GM18505 (cell line): Measurements from ENCODE around the gene GABRR1.

Experiments
- ATAC-seq: cut with Tn5 transposase; IDR thresholded peaks from one replicate; pipeline ENCODE4 v1.9.1; 2021; ENCODE audit not compliant: unreplicated experiment
- POLR2A ChIP-seq: IDR thresholded peaks from 4 replicates; pipeline ENCODE4 v1.6.1; 2011; ENCODE audit warnings: borderline replicate concordance; ENCODE audit not compliant: insufficient read depth, insufficient read length; ENCODE audit errors: extremely low read depth

GABRR1 gene

GRCh38 chr6:89217299-89217910, at the start of gene GABRR1:
TSS of gene GABRR1 (minus strand) at chr6:89217358. CDS start at chr6:89217322, 36 bp downstream.
- no peak for TF ChIP-seq POLR2A
- ATAC-seq = no peak

DNA sequence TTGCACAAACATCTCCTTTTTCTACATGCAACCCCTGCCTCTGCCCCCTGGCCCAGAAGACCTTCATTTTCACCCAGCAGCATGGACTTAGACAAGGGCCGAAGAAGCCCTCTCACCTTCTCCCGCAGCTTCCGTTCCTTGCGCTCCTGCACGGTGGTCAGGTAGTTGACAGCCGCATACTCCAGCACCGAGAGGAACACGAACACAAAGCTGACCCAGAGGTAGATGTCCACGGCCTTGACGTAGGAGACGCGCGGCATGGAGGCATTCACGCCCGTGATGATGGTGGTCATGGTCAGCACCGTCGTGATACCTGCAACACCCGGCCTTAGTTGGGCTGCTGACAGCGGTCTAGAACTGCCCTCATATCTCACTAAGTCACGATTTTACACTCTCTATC, 47.1 kb upstream of the GABRR1 start:
- no peak for TF ChIP-seq POLR2A
- no peak for ATAC-seq

GRCh38 chr6:89260832-89261231, 43.7 kb upstream of the GABRR1 start:
- ATAC-seq = no peak
- no peak for TF ChIP-seq POLR2A

DNA sequence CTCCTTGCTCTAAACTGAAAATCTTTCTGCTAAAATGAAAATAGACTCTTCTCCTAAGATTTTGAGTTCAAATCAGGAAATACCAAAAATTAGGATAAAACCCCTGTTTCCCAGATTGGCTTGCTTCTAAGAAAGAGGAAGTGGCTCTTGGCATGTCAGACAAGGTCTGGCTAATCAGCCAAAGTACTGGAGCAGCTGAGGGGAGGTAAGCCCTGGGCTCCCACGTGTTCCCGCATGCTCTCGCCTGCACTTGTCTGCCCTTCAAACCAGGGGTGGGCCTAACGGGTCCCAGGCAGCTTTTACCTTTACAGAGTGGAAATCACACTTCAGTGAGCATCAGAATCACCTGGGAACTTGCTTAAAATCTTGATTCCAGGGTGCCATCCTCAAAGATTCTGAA, 43.2 kb upstream of the GABRR1 start:
- ATAC-seq = no peak
- TF ChIP-seq POLR2A = no peak

GRCh38 chr6:89258912-89259311, 41.8 kb upstream of the GABRR1 start:
- no peak for TF ChIP-seq POLR2A
- no peak for ATAC-seq

DNA sequence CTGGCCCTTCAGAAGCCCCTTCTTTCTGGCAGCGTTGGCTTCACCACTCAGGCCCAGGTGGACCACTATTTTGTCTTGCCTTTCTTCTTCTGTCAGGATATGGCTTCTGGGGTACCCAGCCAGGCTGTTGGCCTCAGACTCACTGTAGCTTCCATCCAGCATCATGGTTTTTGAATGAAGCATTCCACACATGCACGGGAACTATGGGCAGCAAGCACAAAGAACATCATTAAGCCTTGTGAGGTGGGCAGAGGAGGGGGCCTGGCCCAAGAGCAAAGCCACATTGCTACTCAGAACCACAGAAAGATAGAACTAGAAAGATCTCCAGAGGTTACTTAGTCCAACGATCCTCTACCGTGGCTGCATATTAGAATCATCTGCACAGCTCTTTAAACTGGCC, 40.6 kb upstream of the GABRR1 start:
- TF ChIP-seq POLR2A = no peak
- no peak for ATAC-seq

DNA sequence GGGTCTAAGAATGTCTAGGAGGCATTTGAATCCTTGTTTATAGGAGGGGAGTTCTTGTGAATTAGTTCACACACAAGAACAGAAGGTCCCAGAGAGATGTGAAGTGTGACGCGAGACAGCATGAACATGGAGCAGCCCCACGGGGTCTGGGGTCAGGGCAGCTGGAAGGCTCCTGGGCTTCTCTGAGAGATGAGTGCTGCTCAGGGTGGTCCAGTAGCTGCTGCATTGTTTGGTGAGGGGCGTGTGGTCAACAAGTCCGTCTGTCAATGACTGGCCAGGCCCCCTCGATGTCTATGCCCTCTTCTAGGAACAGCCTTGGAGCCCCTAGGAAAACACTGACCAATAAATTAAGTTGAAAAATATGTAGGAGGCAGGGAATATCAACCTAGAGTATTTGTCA, 40.2 kb upstream of the GABRR1 start:
- TF ChIP-seq POLR2A = no peak
- ATAC-seq = no peak

- TF ChIP-seq POLR2A = no peak
- no peak for ATAC-seq
Measured at GRCh38 chr6:89255417-89255816, 38.3 kb upstream of the GABRR1 start.

- no peak for TF ChIP-seq POLR2A
- no peak for ATAC-seq
Measured at GRCh38 chr6:89254569-89254968, 37.4 kb upstream of the GABRR1 start.

DNA sequence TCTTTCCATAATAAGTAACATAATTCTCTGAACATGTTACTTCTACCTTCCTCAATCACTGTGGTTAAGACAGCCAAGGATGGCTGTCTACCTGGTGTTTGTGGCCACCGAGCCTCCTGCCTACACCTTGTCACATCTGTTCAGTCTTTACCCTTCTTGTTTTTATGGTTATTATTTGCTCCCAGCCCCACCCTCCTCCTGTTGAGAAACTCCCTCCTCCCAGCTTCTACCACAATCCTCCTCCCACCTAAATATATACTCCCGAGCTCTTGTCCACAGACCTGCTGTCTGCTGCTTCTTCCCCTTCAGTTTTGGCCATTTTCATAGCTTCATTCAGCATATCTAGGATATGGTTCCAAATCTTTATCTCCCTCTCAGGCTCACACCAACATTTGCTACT, 35.7 kb upstream of the GABRR1 start:
- no peak for TF ChIP-seq POLR2A
- ATAC-seq = no peak

- ATAC-seq = no peak
- TF ChIP-seq POLR2A = no peak
Measured at GRCh38 chr6:89251976-89252375, 34.8 kb upstream of the GABRR1 start.

DNA sequence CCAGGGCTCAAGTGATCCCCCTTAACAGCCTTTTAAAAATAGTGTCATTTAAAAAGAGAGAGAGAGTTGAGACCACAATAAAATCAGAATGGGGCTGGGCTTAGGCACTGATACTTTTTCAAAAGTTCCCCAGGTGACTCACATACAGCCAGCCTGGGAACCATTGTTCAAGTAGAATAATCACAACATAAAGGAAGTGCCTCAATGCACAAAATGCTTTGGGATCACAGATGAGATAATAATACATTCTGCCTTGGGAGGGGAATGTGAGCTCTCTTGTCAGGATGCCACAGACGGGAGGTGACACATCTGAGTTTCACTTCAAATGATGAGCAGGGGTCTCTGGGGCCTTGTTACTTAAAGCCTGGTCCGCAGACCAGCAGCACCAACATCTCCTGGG, 34.0 kb upstream of the GABRR1 start:
- no peak for ATAC-seq
- TF ChIP-seq POLR2A = no peak

DNA sequence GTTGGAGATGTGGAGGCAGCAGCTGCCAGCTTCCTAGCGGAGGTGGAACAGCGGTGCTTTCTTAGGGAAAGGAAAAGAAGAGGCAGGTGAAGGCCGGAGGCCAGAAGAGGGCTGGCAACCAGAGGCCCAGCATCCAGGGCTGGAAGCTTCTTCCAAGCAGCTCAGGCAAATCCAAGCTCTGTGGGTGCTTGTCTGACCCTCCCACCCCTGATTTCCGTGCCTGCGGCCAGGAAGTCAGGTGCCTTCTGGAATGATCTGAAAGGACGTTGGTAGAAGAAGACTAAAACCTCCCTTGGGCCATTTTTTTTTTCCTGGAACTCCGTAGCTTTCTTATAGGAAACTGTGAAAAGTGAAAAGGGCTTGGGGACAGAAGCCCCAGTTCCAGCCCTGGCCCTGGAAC, 33.1 kb upstream of the GABRR1 start:
- no peak for TF ChIP-seq POLR2A
- ATAC-seq = no peak

DNA sequence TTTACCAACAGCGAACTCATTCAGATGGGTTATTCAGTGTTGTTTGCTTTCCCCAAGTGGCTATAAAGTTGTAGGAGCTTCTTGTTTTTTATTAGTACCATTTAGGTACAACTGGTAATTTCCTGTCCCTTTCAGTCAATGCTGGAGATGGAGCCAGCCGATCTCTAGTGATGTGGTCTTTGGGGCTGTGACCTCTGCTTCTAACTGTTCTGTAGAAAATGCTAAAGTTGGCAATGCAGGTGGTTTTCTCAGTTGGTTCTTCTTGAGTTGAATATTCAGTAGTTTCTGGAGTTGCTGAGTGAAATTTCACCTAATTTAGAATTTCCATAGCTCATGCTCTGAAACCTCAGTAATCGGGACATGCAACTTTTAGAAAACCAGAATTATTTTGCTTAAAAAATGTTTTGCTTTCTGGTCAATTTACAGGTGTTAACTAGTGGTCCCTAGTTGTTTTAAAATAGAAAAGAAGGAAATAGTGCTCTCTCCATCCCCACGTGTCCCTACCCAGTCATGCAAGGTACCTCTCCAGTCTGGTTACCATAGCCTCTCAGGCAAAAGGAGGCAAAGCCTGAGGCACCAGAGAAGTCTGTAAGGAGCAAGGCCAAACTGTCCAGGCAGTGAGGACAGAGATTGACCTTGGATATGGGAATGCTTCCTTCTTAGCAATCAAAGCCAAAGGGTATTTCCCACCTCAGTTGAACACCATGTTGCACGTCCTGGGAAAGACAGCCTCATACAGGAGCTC, 27.3 kb upstream of the GABRR1 start:
- no peak for ATAC-seq
- TF ChIP-seq POLR2A = no peak

DNA sequence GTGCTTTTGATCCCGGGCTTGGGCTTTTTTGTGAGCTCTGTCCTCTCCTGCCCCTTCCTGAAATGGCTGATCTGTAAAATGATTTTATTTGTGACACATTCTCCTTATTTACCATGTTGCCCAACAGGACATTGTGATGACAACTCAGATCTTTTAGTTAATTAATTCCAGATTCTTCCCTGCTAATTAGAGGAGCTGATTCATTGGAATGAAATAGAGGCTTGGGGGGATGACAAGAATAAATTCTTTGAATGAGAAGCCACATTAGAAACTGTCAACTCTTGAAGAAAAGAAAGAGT, 26.1 kb upstream of the GABRR1 start:
- no peak for TF ChIP-seq POLR2A
- no peak for ATAC-seq

DNA sequence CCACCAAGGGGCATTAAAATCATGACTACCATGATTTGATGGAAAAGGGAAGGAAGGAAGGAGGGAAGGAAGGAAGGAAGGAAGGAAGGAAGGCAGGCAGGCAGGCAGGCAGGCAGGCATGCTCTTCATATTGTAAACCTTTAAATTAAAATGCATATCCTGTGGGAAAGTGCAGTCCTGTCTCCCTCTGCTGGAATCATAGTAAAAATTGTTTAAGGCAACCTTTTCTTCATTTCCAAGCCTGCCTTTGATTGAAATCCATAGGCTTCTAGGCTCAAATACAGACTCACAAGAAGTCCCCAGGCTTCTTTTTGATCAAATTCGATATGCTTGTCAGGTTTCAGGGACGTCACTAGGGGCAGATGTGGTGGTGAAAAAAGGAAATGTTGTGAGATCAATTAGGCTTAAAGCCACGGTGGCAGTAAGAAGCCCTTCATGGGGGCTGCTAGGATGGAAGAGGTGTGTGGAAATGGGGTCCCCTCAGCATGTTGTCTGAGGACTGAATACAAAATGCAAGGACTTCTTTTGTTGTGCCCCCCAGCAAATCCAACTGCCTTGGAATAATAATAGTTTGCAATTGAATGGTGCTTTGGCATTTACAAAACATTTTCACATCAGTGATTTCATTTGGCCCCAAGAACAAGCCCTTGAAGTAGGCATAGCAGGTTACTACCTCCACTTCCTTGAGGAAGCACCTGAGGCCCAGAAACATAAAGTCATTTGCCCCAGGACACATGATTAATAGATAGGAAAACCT, 25.6 kb upstream of the GABRR1 start:
- no peak for ATAC-seq
- no peak for TF ChIP-seq POLR2A
